Fibroblast of upper back skin (primary cell): ENCODE results near the gene LONP2.
"Not testable (repeated sequence)": the region's sequence is repeated elsewhere in the genome, so short reads cannot be mapped to it uniquely, and the experiment has no call there.

Source experiments
- DNase-seq: peaks from one replicate; pipeline ENCODE4 v3.0.0-alpha.2; 2013

Gene LONP2

DNA sequence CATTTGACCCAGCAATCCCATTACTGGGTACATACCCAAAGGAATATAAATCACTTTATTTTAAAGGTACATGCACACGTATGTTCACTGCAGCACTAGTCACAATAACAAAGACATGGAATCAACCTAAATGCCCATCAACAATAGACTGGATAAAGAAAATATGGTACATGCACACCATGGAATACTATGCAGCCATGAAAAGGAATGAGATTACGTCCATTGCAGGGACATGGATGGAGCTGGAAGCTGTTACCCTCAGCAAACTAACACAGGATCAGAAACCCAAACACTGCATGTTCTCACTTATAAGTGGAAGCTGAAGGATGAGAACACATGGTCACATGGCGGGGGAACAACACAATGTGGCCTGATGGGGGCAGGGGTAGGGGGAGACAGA, 4.0 kb upstream of the LONP2 start:
- DNase-seq, result not testable (repeated sequence)

GRCh38 chr16:48244863-48245195, 729 bp downstream of the LONP2 start:
- no peak for DNase-seq

GRCh38 chr16:48246066-48246465, 2.0 kb downstream of the LONP2 start:
- DNase-seq, result peak; percentile 13

DNA sequence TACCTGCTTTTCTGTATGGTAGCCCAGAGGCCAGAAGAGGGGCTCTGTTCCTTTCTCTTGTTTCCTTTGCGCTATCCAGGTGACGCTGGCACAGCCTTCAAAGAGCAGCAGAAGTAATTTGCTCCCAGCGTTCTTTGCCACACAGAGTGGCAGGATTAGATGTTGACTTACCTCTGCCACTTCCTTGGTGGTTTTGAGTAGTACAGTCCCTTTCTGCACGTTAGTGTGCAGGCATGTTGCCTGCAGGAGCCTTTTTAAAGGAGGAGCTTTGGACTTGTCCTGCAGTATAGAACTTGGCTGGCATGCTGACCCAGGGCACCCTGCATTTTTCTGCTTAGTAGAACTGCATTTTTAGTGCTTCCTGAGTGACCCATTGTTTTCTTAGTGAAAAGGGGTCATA, 3.2 kb downstream of the LONP2 start, which contains the start of gene ABCC11:
Gene ABCC11 (minus strand): TSS at position 229 of the 400 bp plus-strand sequence. CDS start 15,618 bp downstream, outside the sequence.
- DNase-seq, result no peak

- DNase-seq, result no peak
Observed at GRCh38 chr16:48250520-48251278, 6.6 kb downstream of the LONP2 start.

GRCh38 chr16:48252013-48252412, 7.9 kb downstream of the LONP2 start:
- DNase-seq, result no peak

DNA sequence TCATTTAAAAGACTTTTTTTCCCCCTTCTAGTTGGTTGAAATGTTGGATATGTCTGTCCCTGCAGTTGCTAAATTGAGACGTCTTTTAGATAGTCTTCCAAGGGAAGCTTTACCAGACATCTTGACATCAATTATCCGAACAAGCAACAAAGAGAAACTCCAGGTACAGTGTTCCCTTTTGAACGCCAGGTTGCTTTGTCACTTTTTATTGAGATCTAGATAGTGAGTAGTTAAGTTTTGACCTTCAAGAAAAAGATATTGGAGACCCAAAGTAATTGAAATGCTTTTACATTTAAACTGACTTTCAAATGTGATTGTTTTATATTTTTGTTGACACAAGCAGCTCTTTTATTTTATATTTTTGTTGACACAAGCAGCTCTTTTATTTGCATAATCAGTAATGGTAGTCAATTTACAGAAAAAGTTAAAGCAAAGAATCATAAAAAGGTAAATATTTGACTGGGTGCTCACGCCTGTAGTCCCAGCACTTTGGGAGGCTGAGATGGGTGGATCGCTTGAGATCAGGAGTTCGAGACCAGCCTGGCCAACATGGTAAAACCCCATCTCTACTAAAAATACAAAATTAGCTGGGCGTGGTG, 12.6 kb downstream of the LONP2 start:
- DNase-seq, result no peak

- DNase-seq, result no peak
Observed at GRCh38 chr16:48261569-48261968, 17.5 kb downstream of the LONP2 start.

- DNase-seq, result no peak
Observed at GRCh38 chr16:48262631-48263030, 18.5 kb downstream of the LONP2 start.

DNA sequence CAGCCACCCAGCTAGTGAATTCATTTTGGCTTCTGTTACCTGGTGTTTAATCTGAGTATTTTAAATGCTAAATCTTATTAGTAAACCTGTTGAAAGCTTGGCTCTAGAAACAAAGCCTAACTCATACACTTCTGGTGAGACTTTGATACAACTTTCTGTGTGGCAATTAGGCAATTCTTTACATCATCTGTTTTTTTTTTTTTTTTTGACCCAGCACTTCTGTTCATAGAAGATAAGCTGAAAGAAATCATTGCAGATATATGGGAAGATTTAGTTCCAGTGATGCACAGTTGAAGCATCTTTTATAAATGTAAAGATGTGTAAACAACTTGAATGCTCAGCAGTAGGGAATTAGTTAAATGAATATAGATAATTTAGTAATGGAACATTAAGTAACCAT, 24.9 kb downstream of the LONP2 start:
- no peak for DNase-seq

DNA sequence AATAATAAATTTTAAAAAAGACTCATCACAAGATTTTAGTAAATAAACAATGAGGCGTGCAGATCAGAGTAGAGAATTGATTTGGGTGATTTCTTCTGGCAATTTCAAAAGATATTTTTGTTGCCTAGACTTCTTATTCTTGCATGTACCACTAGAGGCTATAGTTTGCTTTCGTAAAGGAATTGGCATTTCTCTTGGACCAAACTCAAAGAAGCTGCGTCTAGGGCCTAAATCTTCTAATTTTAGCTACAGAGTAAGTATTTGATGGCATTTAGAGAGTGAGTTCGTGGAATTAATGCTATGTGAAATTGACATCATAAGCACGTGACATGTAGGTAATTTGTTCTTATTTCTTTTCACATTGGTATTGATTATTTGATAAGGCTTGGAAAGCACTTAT, 27.6 kb downstream of the LONP2 start:
- DNase-seq, result peak; percentile 34

DNA sequence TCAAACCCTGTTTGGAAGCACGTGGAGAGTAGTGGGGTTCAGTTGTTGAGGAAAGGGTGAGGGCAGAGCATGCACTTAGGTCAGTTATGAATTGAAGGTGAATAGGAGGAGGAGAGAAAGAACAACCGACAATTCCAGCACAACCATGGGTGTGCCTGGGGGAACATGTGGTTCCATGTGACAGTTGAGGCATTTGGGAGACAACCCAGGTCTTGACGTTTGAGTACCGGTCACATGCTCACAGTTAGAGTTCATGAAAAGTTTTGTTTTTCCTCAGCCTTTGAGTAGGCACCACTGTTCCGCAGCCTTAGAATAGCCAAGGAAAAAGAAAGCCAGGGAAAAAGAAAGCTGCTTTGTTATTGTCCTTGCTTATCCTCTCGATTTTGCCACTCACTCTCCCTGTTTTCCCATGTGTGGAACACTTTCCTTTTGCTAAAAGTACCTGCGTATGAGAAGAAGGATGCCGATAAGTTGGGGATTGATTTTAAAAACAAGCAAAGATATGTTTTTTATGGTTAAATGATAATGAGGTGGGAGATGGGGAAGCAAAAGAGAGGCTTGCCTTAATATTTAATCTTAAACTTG, 28.8 kb downstream of the LONP2 start:
- DNase-seq, result no peak

- no peak for DNase-seq
Observed at GRCh38 chr16:48274476-48274875, 30.4 kb downstream of the LONP2 start.

- DNase-seq, result no peak
Observed at GRCh38 chr16:48276102-48276501, 32.0 kb downstream of the LONP2 start.

DNA sequence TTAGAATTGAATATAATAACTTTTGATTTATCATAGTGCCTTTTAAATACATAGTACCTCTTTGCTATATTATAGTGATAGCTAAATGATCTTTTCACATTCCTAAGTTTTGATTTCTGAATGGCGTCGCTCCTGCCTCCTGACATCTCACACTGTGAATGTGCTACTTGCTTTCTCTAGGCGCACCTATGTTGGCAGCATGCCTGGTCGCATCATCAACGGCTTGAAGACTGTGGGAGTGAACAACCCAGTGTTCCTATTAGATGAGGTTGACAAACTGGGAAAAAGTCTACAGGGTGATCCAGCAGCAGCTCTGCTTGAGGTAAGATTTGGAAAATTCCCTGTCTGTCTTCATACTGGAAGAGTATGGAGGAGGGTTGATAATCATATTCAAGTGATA, 33.1 kb downstream of the LONP2 start:
- no peak for DNase-seq

- no peak for DNase-seq
Observed at GRCh38 chr16:48279199-48279598, 35.1 kb downstream of the LONP2 start.

GRCh38 chr16:48280546-48280945, 36.4 kb downstream of the LONP2 start:
- no peak for DNase-seq

- no peak for DNase-seq
Observed at GRCh38 chr16:48282636-48283263, 38.6 kb downstream of the LONP2 start.

DNA sequence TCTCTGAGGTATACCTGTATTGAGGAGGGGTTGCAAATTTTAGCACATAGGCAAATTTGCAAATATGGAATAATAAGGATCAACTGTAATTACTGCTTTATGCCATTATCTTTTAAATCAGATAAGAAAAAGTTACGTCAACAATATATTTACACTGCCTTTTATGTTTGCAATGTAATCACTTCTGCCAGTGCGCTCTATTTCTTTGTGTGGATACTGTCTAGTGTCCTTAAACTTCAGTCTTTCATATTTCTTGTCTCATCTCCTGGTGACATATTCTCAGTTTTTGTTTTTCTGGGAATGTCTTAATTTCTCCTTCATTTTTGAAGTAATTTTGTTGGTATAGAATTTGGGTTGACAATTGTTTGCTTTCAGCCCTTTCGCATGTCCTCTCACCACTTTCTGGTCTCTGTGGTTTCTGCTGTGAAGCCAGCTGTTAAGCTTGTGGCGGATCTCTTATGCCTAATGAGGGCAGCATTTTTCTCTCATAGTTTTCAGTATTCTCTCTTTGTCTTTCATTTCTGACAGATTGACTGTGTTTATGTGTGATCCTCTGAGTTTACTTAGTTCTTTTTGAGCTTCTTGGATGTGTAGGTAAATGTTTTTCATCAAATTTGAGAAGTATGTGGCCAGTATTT, 40.8 kb downstream of the LONP2 start:
- no peak for DNase-seq

DNA sequence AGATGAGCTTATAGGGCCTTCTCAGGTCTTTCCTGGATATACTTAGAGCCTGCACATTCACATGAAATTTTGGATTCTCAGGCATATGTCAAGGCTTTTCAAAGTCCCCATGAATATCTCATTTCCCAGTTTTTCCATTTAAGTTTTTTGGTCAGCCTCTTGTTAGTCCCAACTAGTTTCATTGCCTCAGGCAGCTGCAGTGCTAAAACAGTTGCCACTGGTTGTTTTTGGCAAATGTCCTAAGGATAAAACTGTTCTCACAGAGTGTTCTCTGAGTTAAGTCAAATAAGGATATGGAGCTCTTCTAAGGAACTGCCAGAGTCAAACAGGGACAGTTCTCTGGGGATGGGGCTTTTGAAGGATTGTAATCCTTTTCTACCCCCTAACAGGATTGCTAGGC, 43.1 kb downstream of the LONP2 start:
- DNase-seq, result no peak

- DNase-seq, result peak; percentile 36
Observed at GRCh38 chr16:48291303-48291702, 47.2 kb downstream of the LONP2 start.

- no peak for DNase-seq
Observed at GRCh38 chr16:48291754-48292153, 47.7 kb downstream of the LONP2 start.

DNA sequence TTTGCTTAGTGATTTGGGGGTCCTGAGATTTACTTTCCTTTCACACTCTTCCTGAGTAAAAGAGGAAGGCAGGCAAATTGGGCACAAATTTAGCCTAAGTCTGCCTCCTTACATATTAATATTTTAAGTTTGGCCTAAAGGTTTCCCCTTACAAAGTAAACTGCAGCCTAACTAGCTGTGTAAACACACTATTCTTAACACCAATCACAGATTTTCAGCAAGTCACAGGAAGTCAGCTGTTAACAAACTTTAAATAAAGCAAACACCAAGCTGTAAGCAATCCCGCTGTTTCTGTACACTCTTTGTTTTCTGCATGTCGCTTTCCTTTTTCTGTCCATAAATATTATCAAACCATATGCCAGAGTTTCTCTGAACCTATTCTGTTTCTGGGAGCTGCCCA, 48.4 kb downstream of the LONP2 start:
- no peak for DNase-seq
